H1 (cell line): Measurements from ENCODE around the gene GPER1. TPM values are rescaled to one million over a fixed set of nuclear protein-coding genes. Genes with fewer than 3 reads are reported as not detected.
A peak's percentile ranks its signal among the peaks of the same experiment; 100 is the strongest.

ENCODE experiments used
- CTCF ChIA-PET: fragments of 300-600 bp; sonication (Branson Sonifier 250); formaldehyde crosslinking; loops from one replicate; lab custom pipeline; 2021; ENCODE audit not compliant: partially characterized antibody; lab: Charles Lee
- POLR2A ChIA-PET: fragments of 300-600 bp; sonication (Branson Sonifier 250); formaldehyde crosslinking; loops from one replicate; lab custom pipeline; 2021; ENCODE audit warnings: inconsistent platforms; ENCODE audit not compliant: partially characterized antibody; lab: Charles Lee
- DNase-seq, 2 experiments: peaks; one replicate each; pipeline versions ENCODE4 v3.0.0 to v3.0.0-alpha.2; 2010 to 2022; ENCODE audit warnings: low spot score in 2 of 2, low read depth in 1 of 2, mixed read lengths in 1 of 2
- FAIRE-seq: peaks from 2 replicates; lab custom pipeline; 2011; peaks lifted over from hg19 to GRCh38; lab: Jason Lieb, UNC
- H2AFZ ChIP-seq: 2 replicates; pipeline ENCODE4 v1.8.1; 2012; ENCODE audit warnings: low read length, inconsistent platforms
- H2AK5ac ChIP-seq: 2 replicates; pipeline ENCODE4 v1.6.1; 2013; ENCODE audit warnings: low read depth, low read length
- H2BK120ac ChIP-seq: replicated peaks from 2 replicates; pipeline ENCODE3; 2013; ENCODE audit warnings: low read depth, low read length, inconsistent platforms
- H2BK12ac ChIP-seq: 2 replicates; pipeline ENCODE4 v1.6.1; 2013; ENCODE audit warnings: low read depth, low read length
- H2BK15ac ChIP-seq: 2 replicates; pipeline ENCODE4 v1.6.1; 2013; ENCODE audit warnings: low read length
- H2BK20ac ChIP-seq: 2 replicates; pipeline ENCODE4 v1.6.1; 2013; ENCODE audit warnings: low read length
- H2BK5ac ChIP-seq: 2 replicates; pipeline ENCODE4 v1.6.1; 2013; ENCODE audit warnings: low read depth, low read length
- H3K14ac ChIP-seq: 2 replicates; pipeline ENCODE4 v1.6.1; 2013; ENCODE audit warnings: inconsistent platforms; ENCODE audit not compliant: insufficient read length
- H3K18ac ChIP-seq: 2 replicates; pipeline ENCODE4 v1.6.1; 2013; ENCODE audit warnings: low read length; ENCODE audit errors: extremely low read depth
- H3K23ac ChIP-seq: 2 replicates; pipeline ENCODE4 v1.6.1; 2013; ENCODE audit warnings: inconsistent platforms; ENCODE audit not compliant: insufficient read length
- H3K23me2 ChIP-seq: 2 replicates; pipeline ENCODE4 v1.6.1; 2013; ENCODE audit warnings: low read depth, low read length
- H3K27ac ChIP-seq: 2 replicates; pipeline ENCODE4 v1.6.1; 2011; ENCODE audit warnings: low read depth, low read length, inconsistent platforms
- H3K27me3 ChIP-seq, 4 experiments: replicated peaks in 1 of 4; 1 replicate in 1 of 4; 2 replicates in 3 of 4; pipeline versions ENCODE4 v1.6.1 to v1.8.1; 2011 to 2013; ENCODE audit warnings: low read length in 3 of 4, mild to moderate bottlenecking in 3 of 4, inconsistent platforms in 2 of 4, mixed read lengths in 2 of 4, moderate library complexity in 1 of 4; ENCODE audit not compliant: control insufficient read depth in 3 of 4, insufficient read depth in 3 of 4; ENCODE audit errors: extremely low read depth in 1 of 4
- H3K36me3 ChIP-seq, 4 experiments: 2 replicates each; pipeline versions ENCODE4 v1.6.1 to v1.8.1; 2011 to 2013; ENCODE audit warnings: mild to moderate bottlenecking in 4 of 4, low read length in 3 of 4, moderate library complexity in 2 of 4, control low read depth in 1 of 4, inconsistent platforms in 1 of 4; ENCODE audit not compliant: insufficient read depth in 4 of 4, control insufficient read depth in 2 of 4
- H3K4ac ChIP-seq: replicated peaks from 2 replicates; pipeline ENCODE3; 2013; ENCODE audit warnings: low read length, low read depth, mixed read lengths, inconsistent platforms; ENCODE audit not compliant: insufficient read length
- H3K4me1 ChIP-seq, 4 experiments: replicated peaks in 1 of 4; 1 replicate in 1 of 4; 2 replicates in 3 of 4; pipeline versions ENCODE4 v1.6.1 to v1.8.1; 2011 to 2013; ENCODE audit warnings: low read length in 3 of 4, inconsistent platforms in 2 of 4, mixed read lengths in 1 of 4; ENCODE audit not compliant: insufficient read depth in 4 of 4, control insufficient read depth in 3 of 4
- H3K4me2 ChIP-seq, 2 experiments: 2 replicates each; pipeline versions ENCODE4 v1.6.1 to v1.8.1; 2011 to 2013; ENCODE audit warnings: low read depth in 2 of 2, low read length in 2 of 2, control low read depth in 1 of 2, inconsistent platforms in 1 of 2, mild to moderate bottlenecking in 1 of 2; ENCODE audit not compliant: insufficient read depth in 1 of 2
- H3K4me3 ChIP-seq, 4 experiments: fragments of 200-600, 300-600 bp in 1 of 4; sonication (generic), shearing (Covaris generic), sonication (Bioruptor Twin) in 1 of 4; 2 replicates each; pipeline versions ENCODE4 v1.5.1 to v1.8.1; 2011 to 2016; ENCODE audit warnings: low read length in 4 of 4, low read depth in 3 of 4, control low read depth in 2 of 4, inconsistent platforms in 2 of 4, mild to moderate bottlenecking in 2 of 4, mixed read lengths in 1 of 4, moderate library complexity in 1 of 4; ENCODE audit not compliant: insufficient read depth in 2 of 4; ENCODE audit errors: extremely low read depth in 1 of 4
- H3K56ac ChIP-seq: replicated peaks from 2 replicates; pipeline ENCODE3; 2013; ENCODE audit warnings: low read depth, mild to moderate bottlenecking, mixed read lengths, low read length, inconsistent platforms; ENCODE audit not compliant: insufficient read length
- H3K79me1 ChIP-seq: 2 replicates; pipeline ENCODE4 v1.6.1; 2013; ENCODE audit warnings: low read depth, low read length, control low read depth
- H3K79me2 ChIP-seq, 2 experiments: 2 replicates each; pipeline versions ENCODE4 v1.6.1 to v1.8.1; 2012 to 2013; ENCODE audit warnings: low read length in 2 of 2, mild to moderate bottlenecking in 2 of 2, inconsistent platforms in 1 of 2; ENCODE audit not compliant: insufficient read depth in 2 of 2, control insufficient read depth in 1 of 2
- H3K9ac ChIP-seq, 4 experiments: replicated peaks in 1 of 4; 1 replicate in 1 of 4; 2 replicates in 3 of 4; pipeline versions ENCODE4 v1.6.1 to v1.8.1; 2011 to 2013; ENCODE audit warnings: low read depth in 3 of 4, low read length in 3 of 4, control low read depth in 2 of 4, mild to moderate bottlenecking in 2 of 4, moderate library complexity in 2 of 4, inconsistent platforms in 1 of 4; ENCODE audit errors: extremely low read depth in 1 of 4
- H3K9me3 ChIP-seq, 2 experiments: 2 replicates each; pipeline versions ENCODE4 v1.6.1 to v1.8.1; 2012 to 2013; ENCODE audit warnings: mild to moderate bottlenecking in 2 of 2, moderate library complexity in 2 of 2, control low read depth in 1 of 2, inconsistent platforms in 1 of 2, low read depth in 1 of 2, low read length in 1 of 2, mixed read lengths in 1 of 2; ENCODE audit not compliant: insufficient read depth in 2 of 2
- H4K20me1 ChIP-seq, 2 experiments: replicated peaks in 1 of 2; 2 replicates each; pipeline versions ENCODE3 to v1.8.1; 2011 to 2013; ENCODE audit warnings: inconsistent platforms in 2 of 2, low read length in 2 of 2, mild to moderate bottlenecking in 1 of 2; ENCODE audit not compliant: insufficient read depth in 2 of 2, control insufficient read depth in 1 of 2
- H4K5ac ChIP-seq: 2 replicates; pipeline ENCODE4 v1.6.1; 2013; ENCODE audit warnings: low read length, low read depth, mixed read lengths, inconsistent platforms; ENCODE audit not compliant: insufficient read length
- H4K8ac ChIP-seq: 2 replicates; pipeline ENCODE4 v1.8.0; 2013; ENCODE audit warnings: mild to moderate bottlenecking, moderate library complexity, low read length, inconsistent platforms; ENCODE audit not compliant: insufficient read depth; ENCODE audit errors: extremely low read depth
- H4K91ac ChIP-seq: replicated peaks from 2 replicates; pipeline ENCODE3; 2013; ENCODE audit warnings: low read length, mixed read lengths, inconsistent platforms; ENCODE audit not compliant: insufficient read length
- CHD1 ChIP-seq: IDR thresholded peaks from 2 replicates; pipeline ENCODE4 v1.6.1; 2012; ENCODE audit warnings: low read depth, low read length, improper control_type of control experiment
- CHD2 ChIP-seq: IDR thresholded peaks from 2 replicates; pipeline ENCODE4 v1.6.1; 2012; ENCODE audit warnings: low read length, improper control_type of control experiment
- EZH2 ChIP-seq: fragments of 200-600 bp; sonication (generic); IDR thresholded peaks from 2 replicates; pipeline ENCODE4 v1.7.1; 2012; ENCODE audit warnings: low read depth, mild to moderate bottlenecking, moderate library complexity, low read length, inconsistent platforms; ENCODE audit not compliant: severe bottlenecking
- FOSL1 ChIP-seq: IDR thresholded peaks from 2 replicates; pipeline ENCODE4 v1.6.1; 2011; ENCODE audit warnings: mild to moderate bottlenecking, low read depth, low read length, moderate library complexity; ENCODE audit not compliant: insufficient read depth
- GABPA ChIP-seq: IDR thresholded peaks from 2 replicates; pipeline ENCODE4 v1.6.1; 2011; ENCODE audit warnings: mild to moderate bottlenecking, low read length, moderate library complexity, borderline replicate concordance; ENCODE audit not compliant: insufficient read depth
- HDAC2 ChIP-seq, 2 experiments: fragments of 300-600 bp in 1 of 2; sonication (generic) in 1 of 2; IDR thresholded peaks; 2 replicates each; pipeline ENCODE4 v1.6.1; 2011 to 2012; ENCODE audit warnings: low read depth in 2 of 2, low read length in 2 of 2, mild to moderate bottlenecking in 2 of 2, moderate library complexity in 2 of 2, borderline replicate concordance in 1 of 2, inconsistent platforms in 1 of 2
- JUN ChIP-seq: IDR thresholded peaks from 2 replicates; pipeline ENCODE4 v1.6.1; 2011; ENCODE audit warnings: low read depth, mild to moderate bottlenecking, improper control_type of control experiment, low read length
- MAFK ChIP-seq: IDR thresholded peaks from 2 replicates; pipeline ENCODE4 v1.6.1; 2012; ENCODE audit warnings: low read depth, mild to moderate bottlenecking, improper control_type of control experiment, low read length
- RAD21 ChIP-seq, 2 experiments: IDR thresholded peaks in 1 of 2; conservative IDR thresholded peaks in 1 of 2; 2 replicates each; pipeline ENCODE4 v1.6.1; 2011; ENCODE audit warnings: low read depth in 2 of 2, low read length in 2 of 2, improper control_type of control experiment in 1 of 2, inconsistent platforms in 1 of 2, mild to moderate bottlenecking in 1 of 2, moderate library complexity in 1 of 2
- RXRA ChIP-seq: IDR thresholded peaks from 2 replicates; pipeline ENCODE4 v1.6.1; 2011; ENCODE audit warnings: low read depth, mild to moderate bottlenecking, low read length, moderate library complexity; ENCODE audit not compliant: insufficient read depth
- TCF12 ChIP-seq: IDR thresholded peaks from 2 replicates; pipeline ENCODE4 v1.6.1; 2011; ENCODE audit warnings: low read depth, mild to moderate bottlenecking, low read length
- ZNF274 ChIP-seq: IDR thresholded peaks from 2 replicates; pipeline ENCODE4 v1.7.0; 2012; ENCODE audit warnings: low read length, borderline replicate concordance; ENCODE audit errors: extremely low read depth
- WGBS, 2 experiments: shearing (Covaris generic) in 1 of 2; methylation state at CpG; one replicate each; pipeline versions ENCODE4 v1.1.6 to v1.1.7; 2013 to 2015; ENCODE audit warnings: low lambda C conversion rate in 2 of 2, mixed read lengths in 2 of 2, inconsistent platforms in 1 of 2, low coverage in 1 of 2, missing lambda C conversion rate in 1 of 2; ENCODE audit not compliant: insufficient replicate concordance in 2 of 2, insufficient coverage in 1 of 2, insufficient read length in 1 of 2; ENCODE audit errors: extremely low coverage in 1 of 2, missing lambda C conversion rate in 1 of 2; 5-methylcytosine and 5-hydroxymethylcytosine counted together
- polyA plus RNA-seq, 7 experiments: library from polyadenylated mRNA; depleted of rRNA in 3 of 7; stranded (reverse) in 5 of 7; unstranded in 2 of 7; fragments of >200 nt in 5 of 7; fragments of 200-250 nt in 2 of 7; gene quantifications; 1 replicate in 5 of 7; 2 replicates in 1 of 7; 4 replicates in 1 of 7; pipeline versions ENCODE4 v1.2.1 to v1.2.3, GENCODE V29; 2011 to 2013; ENCODE audit warnings: missing spikeins in 2 of 7, mixed read lengths in 2 of 7
- total RNA-seq: library from RNA; stranded (reverse); fragmentation: NEBNext Ultra II Directional; extraction: Animal tissue kit (Norgen Biotek cat#: 25700); gene quantifications from 2 replicates; pipeline ENCODE4 v1.2.1, GENCODE V29; 2021

GPER1 gene
- total and polyA plus RNA-seq, 2 of the 8 experiments (the other 6 are each of a cell fraction or from before 2014, with no cell fraction given), result 0.24 to 0.47 TPM

GRCh38 chr7:1100834-1101562 is 13.1 kb downstream of the GPER1 start:
- DNase-seq (no peak), FAIRE-seq (no peak)
- Histone ChIP-seq H3K4me3 (no peak overlapping the region), H3K79me1 (peaks cover 29% of the 10 kb centered on the region), H4K8ac (0 out of 2 replicates have a peak overlapping the region, but pooled peaks have one; percentile 28), H2AFZ (no peak overlapping the region), H4K20me1 (peaks cover 3 to 18% of the 10 kb centered on the region in 2 experiments), H3K9me3 (no peaks in the 10 kb centered on the region), H3K27ac (no peak overlapping the region), H2BK120ac (no peak overlapping the region), H3K14ac (no peak overlapping the region), H3K56ac (no peak overlapping the region), H3K4ac (no peak overlapping the region), H3K27me3 (no peaks in the 10 kb centered on the region), H4K91ac (no peak overlapping the region), H3K4me1 (no peaks in the 10 kb centered on the region; a peak in 1 of 7 replicates), H2AK5ac (no peak overlapping the region), H3K4me2 (no peak overlapping the region), H3K9ac (no peak overlapping the region; a peak in 1 of 7 replicates), H3K23ac (no peak overlapping the region), H3K36me3 (no peaks in the 10 kb centered on the region; a peak in 1 of 8 replicates), H2BK12ac (no peak overlapping the region), H3K23me2 (no peaks in the 10 kb centered on the region), H3K18ac (no peak overlapping the region), H2BK20ac (no peak overlapping the region), H2BK5ac (no peak overlapping the region; the same call in 1 of the 2 replicates), H3K79me2 (peaks cover 0 to 20% of the 10 kb centered on the region in 2 experiments; a peak in 1 of 4 replicates), H4K5ac (no peak overlapping the region), H2BK15ac (no peak overlapping the region)
- ChIA-PET POLR2A (no interaction called here), CTCF (interaction anchor here (0.8 to 2.7 kb wide), 11 partner anchors 10 to 108 kb away, joined by 3 to 12 read pairs (median 4); partner anchors contain the start of gene GPER1)
- WGBS, 2 experiments, result 90% methylated on average over 34 of the region's 34 CpGs; no CpG with 5 or more reads in 1 of the 2 experiments
- no peak for TF ChIP-seq HDAC2 (IDR thresholded peaks at IDR 0.05; ENCODE audit: borderline replicate concordance in 1 of 2, low read depth in 2 of 2, low read length in 2 of 2)
- TF ChIP-seq FOSL1, result no peak
- no peak for TF ChIP-seq ZNF274
- TF ChIP-seq TCF12, result no peak
- TF ChIP-seq CHD2, result no peak
- TF ChIP-seq RXRA, result no peak
- no peak for TF ChIP-seq MAFK
- TF ChIP-seq EZH2, result no peak
- no peak for TF ChIP-seq JUN
- TF ChIP-seq CHD1, result no peak
- TF ChIP-seq GABPA, result no peak
- no peak for TF ChIP-seq RAD21 (IDR thresholded peaks at IDR 0.05 in 1 of 2, conservative IDR thresholded peaks at IDR 0.05 in 1 of 2; ENCODE audit: low read depth in 2 of 2, low read length in 2 of 2)
